NCI-H69 (cell line): ENCODE results near the gene CARS1.

Experiments
- DNase-seq: peaks from one replicate; lab custom pipeline; 2025; lab: John Stamatoyannopoulos, UW

CARS1 gene

GRCh38 chr11:2991452-2992233 lies 65.6 kb downstream of the CARS1 start:
- peak; percentile 94 for DNase-seq

DNA sequence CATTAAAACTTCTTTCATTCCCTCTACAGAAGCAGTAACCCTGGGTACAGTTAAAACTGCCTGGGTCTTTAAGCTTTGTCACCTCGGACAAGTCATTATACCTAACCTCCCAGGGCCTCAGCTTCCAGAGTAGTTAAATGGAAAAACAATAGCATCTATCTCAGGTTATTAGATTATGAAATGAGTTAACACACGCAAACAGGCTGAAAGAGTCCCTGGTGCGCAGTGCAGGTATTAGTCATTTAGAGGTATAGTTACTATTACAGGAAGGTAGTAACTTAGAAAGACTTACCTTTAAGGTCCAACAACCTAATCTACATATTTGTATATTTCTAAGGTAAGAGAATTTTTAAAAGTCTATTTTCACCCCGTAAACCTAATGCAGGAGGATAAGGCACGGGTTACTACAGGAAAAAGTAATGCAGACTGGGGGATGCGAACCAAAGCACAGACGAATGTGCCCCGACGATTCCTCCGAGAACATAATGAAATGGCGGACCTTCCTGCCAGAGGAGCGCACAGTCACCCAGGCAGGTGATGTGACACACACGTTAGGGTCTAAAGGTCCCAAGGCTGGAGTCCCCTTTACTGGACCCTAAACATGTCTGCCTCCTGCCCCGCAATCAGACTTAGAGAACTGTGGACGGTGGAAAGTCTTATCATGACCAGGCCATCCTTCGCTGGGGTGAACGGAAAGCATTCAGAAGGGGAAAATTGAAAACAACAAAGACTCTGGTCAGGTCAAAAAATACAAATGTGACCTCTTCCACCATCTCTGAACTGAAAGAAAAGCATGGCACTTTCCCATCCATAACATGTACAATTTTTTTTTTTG lies 66.4 kb downstream of the CARS1 start:
- DNase-seq: peak; percentile 55

- DNase-seq: no peak
These were observed 67.7 kb downstream of the CARS1 start for GRCh38 chr11:2989551-2989950.

DNA sequence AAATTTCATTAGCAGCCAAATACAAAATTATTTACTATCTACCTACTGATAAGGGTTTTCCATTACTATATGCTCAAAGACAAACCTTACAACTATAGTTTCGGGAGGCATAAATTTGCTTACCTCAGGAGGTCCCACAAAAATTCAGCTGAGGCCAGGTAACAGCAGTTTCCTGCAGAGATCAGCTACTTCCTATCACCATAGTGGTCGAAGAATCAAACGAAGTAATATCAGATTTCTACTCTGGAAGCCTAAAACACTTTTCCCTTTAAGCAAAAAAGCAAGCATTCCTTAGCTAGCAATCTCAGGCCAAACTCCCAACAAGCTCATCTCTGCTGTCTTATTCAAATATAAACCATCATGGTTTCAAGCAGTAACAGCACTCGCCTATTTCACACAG lies 68.2 kb downstream of the CARS1 start:
- DNase-seq: no peak

DNA sequence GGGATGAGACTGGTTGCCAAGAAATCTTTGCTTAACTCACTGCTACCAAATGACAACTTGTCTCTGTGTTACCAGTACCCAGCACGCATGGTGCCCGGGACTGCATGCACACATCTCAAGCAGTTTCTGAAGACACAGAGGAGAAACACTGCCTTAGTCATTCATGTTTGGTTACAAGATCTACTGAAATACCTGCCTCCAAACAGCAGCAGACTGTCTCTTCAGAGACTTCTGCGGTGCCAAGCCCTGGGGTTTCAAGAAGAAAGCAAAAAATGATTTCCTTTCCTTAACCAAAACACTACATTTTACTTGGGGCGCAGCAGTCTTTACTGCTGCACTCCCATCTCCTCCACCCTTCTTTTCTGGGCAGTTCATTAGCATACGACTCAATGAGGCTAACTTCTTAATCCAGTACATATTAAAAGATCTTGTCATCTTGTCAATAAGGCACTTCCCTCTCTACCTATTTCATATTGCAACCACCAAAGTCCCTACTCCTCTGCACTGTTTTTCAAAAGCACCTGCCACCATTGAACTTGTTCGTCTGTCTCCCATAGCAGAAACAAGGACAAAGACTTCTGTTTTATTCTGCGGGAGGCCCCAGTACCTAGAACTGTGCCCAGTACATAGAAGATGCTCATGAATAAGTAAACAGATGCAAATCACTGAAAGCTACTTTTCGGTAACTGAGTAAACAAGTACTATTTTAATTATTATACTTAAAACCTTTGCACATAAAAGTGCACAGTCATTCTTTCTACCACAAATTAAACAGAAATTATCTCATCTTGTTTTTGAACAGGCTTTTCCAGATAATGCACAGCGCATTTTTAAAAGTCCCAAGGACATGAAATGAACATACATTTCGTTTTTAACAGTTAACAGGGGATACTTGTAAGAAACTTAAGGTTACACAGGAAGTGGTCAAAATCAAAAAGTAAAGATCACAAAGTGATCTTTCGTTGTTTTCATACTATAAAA lies 69.1 kb downstream of the CARS1 start:
- DNase-seq: peak; percentile 13

DNA sequence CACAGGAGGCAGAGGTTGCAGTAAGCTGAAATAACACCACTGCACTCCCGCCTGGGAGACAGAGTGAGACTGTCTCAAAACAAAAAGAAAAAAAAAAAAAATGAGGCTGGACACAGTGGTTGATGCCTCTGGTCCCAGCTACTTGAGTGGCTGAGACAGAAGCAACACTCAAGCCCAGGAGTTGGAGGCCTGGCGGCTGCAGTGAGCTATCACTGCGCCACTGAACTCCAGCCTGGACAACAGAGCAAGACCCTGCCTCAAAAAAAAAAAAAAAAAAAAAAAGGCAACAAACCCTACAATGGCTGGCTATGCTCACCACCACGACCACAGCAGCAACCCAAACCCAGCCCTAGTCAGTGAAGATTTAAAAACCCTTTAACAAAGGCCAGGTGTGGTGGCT lies 73.3 kb downstream of the CARS1 start:
- no peak for DNase-seq

GRCh38 chr11:2982214-2982613 lies 75.0 kb downstream of the CARS1 start:
- DNase-seq: peak; percentile 32

DNA sequence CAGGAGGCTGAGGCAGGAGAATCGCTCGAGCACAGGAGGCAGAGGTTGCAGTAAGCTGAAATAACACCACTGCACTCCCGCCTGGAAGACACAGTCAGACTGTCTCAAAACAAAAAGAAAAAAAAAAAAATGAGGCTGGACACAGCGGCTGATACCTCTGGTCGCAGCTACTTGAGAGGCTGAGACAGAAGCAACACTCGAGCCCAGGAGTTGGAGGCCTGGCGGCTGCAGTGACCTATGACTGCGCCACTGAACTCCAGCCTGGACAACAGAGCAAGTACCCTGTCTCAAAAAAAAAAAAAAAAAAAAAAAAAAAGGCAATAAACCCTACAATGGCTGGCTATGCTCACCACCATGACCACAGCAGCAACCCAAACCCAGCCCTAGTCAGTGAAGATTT lies 76.1 kb downstream of the CARS1 start:
- DNase-seq: no peak

GRCh38 chr11:2980168-2980840 lies 76.9 kb downstream of the CARS1 start:
- no peak for DNase-seq

DNA sequence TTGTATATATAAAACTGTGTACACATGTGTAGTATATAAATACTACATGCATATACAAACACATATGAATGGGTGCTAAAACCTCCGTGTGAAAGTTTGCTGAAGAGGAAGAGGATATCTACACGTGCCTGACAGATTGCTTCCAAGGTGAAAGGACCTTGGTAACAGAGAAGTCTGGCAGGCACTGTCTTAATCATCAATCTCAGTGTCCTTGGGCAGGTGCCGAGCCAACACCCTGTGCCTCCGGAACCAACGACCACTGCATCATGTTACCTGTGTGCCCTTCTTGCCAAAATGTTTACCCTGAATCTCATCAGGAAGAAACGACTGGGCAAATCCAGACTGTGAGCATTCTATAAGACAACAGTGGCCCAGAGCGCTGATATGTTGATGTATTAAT lies 80.1 kb downstream of the CARS1 start:
- DNase-seq: no peak

GRCh38 chr11:2976294-2977063 lies 80.7 kb downstream of the CARS1 start:
- no peak for DNase-seq

GRCh38 chr11:2975594-2975993 lies 81.6 kb downstream of the CARS1 start:
- peak; percentile 62 for DNase-seq

DNA sequence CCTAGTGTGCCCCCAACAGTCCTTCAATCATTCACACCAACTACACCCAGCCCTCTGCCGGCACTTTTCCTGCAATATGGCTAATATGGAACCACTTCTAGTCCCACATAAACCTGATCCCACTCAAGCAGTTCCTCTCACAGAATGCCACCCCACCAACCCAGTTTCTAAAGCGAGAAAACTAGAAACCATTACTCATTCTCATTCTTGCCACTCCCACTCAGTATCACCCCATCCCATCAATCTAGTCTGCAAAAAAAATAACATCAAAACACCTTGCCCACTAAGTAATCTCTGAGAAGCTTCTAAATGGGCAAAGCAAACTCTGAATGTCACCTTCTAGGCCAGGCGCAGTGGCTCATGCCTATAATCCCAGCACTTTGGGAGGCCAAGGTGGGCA lies 83.0 kb downstream of the CARS1 start:
- DNase-seq: no peak

DNA sequence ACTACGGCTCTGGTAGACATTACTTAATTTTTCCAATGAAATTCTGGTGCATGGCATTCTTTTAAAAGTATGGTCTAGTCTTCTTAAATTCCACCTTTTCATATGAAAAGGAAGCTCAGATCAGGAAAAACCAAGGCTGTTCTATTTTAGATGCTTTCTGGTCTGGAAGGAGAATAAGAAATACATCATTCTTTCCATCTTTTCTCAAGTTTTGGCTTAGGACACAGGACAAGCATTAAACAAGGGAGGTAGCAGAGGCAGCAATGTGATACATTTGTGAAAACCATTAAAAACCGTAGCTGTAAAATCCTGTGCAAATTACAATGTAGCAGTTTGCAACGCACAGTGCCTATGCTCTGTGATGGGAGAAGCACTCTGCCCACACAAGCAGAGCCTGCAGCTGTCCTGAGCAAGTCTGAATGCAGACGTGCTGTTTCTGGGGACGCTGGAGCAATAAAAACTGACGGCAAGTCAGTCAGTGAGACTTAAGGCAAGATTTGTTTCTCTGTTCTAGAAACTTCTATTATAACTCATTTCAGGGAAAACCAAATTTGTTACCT lies 88.8 kb downstream of the CARS1 start:
- DNase-seq: no peak

DNA sequence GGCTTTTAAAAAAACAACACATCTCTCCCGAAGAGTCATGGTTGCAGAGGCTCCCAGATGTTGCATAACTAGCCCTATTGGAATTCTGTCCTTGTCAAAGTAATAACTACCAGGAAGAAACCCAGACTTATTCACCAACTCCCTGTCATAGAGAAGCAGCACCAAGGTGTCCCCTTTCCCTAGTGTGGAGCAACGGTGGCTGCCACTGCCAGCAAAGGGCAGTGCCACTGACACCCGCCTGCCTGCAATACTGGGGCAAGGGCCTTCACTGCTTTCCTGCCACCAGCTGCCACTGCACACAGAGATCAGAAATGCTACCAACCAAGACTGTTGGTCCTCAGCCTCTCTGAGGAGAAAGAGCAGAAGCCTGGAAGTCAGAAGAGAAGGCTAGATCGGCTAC lies 92.4 kb downstream of the CARS1 start:
- DNase-seq: no peak

- DNase-seq: no peak
These were observed 93.5 kb downstream of the CARS1 start for GRCh38 chr11:2963761-2964160.

- DNase-seq: no peak
These were observed 94.0 kb downstream of the CARS1 start for GRCh38 chr11:2963112-2963754.

GRCh38 chr11:2961080-2961479 lies 96.1 kb downstream of the CARS1 start:
- DNase-seq: no peak

DNA sequence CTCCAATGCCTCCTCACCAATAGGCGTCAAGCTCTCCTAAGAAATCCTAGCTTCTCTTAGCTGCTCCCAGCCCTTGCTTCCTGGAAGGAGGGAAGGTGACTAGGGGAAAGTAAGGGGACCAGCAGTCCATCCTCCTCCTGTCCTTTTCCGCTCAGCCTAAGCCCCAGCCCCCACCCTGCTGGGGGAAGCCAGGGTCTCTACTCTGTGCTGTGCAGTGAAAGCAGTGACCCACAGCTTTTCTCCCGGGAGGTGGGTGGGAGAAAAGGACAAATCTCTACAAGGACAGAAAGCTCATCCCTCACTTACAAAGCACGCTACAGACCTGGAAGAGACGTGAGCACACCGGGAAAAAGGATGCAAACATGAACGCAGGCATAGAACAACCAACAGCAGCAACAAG lies 97.1 kb downstream of the CARS1 start:
- DNase-seq: no peak

- no peak for DNase-seq
These were observed 99.0 kb downstream of the CARS1 start for GRCh38 chr11:2958251-2958650.
